Smooth muscle cell of trachea (primary cell): Measurements from ENCODE around the gene CDC25C. TPM values are rescaled to one million over a fixed set of nuclear protein-coding genes. Genes with fewer than 3 reads are reported as not detected.

Source experiments
- total RNA-seq: library from RNA; depleted of rRNA; stranded (reverse); fragments of >200 nt; gene quantifications from 2 replicates; pipeline ENCODE4 v1.2.1, GENCODE V29; 2014

CDC25C gene
- total RNA-seq: 0.66 and 13.7 TPM in 2 replicates

DNA sequence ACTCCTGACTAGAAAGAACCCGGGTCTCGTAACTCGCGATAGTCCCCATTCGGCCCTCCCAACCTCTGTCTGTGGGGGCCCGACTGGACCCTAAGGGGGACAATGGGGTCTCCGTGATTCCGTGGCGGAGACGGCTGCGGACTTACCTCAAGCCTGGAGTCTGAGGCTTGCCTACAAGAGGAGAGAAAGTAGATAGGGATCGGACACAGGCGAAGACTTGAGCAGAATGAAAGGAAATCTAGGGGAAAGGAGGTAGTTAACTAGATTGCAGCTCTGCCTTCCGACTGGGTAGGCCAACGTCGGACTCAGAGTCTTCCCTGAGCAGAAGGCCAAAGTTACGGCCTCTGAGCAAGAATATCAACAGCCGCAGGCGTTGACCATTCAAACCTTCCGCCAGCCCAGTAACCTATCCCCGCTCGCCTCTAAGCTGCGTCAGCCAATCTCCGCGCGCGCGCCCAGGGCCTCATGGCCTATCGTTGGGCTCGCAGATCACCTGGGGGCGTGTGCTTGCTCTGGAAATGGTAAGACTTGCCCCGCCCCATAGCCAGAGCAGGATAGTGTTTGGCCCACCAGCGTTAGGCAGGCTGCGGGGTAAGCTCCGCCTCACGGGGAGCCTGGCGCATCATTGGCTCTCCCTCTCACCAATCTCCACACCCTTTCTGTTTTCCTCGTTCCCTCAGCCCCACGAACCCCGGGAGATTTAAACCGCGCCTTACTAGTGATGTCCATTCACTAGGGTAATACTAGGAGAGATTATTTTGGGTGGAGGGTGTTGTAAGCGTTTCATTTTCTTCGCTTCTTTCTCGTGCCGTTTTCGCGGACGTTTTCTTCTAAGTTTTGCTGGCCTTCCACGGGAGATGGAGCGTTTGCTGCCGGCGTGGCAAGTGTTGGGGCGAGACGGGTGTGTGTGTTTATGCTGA is at the start of gene CDC25C:
Gene CDC25C (minus strand): TSS at position 356 of the 920 bp plus-strand sequence. CDS start 624 bp downstream, outside the sequence.

DNA sequence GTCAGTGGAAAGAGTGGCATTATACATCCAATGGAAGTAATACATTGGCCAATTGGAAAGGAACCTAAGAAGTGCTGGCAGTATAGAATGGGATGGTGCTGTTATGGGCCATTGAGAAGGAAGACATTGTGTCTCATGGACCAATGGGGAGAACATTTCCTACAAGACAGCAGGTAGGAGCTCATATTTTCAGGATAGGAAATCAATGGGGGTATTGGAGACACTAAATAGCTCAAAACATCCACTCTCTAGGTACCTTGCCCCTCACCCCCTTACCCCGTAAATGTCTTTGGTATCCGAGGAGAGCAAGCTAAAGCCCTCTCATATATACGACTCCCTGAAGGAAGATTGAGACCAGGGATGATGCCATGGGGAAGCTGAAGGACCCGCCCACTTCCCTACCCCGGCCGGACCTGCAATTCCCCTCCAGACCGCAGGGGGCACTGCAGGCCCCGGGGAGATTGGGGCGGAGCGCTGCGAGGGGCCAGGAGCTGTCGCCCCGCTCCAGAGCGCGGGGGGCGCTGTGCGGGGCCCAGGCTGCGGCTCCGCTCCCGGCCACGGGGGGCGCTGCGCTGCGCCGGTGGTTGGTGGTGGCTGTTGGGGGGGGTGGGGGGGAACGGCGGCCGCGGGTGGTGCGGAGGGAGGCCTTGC is 20.6 kb upstream of the CDC25C start, which contains the start of gene KDM3B:
Gene KDM3B (plus strand): TSS at position 615 of the 651 bp plus-strand sequence. CDS start 111 bp downstream, outside the sequence.

DNA sequence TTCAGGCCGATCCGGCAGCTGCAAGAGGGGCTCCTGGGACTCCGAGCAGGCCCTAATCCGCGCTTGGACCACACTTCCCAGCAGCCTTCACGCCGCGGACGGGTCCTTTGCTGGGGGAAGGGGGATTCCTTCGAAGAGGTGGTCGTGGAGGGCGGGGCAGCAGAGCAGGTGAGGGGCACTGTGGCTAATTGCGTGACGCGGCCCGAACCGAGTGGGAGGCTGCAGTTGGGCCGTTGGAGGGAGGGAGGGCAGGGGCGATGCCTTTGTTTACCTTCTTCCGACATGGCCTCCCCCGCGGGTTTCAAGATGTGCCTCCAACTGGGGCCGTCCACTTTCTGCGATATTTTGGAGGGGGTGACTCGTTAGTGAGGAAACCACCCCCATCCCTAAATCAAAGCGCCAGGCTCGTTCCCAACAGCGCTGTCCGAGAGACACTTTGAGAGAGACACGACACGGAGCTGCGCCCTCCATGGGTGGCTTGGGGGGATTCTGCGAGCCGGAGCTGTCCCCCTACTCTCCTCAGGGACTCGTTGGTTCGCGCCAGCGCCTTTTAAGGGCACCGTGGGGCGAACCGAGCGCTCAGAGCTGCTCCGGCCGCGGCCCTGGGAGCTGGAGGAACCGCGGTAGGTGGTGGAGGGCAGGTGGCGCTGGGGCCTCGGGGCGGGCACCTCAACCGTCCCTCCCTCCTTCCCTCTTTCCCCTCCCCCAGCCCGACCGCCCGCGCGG is 6.2 kb upstream of the CDC25C start, which contains the start of gene FAM53C:
Gene FAM53C (plus strand): TSS at position 582 of the 726 bp plus-strand sequence. CDS start 3,070 bp downstream, outside the sequence.

DNA sequence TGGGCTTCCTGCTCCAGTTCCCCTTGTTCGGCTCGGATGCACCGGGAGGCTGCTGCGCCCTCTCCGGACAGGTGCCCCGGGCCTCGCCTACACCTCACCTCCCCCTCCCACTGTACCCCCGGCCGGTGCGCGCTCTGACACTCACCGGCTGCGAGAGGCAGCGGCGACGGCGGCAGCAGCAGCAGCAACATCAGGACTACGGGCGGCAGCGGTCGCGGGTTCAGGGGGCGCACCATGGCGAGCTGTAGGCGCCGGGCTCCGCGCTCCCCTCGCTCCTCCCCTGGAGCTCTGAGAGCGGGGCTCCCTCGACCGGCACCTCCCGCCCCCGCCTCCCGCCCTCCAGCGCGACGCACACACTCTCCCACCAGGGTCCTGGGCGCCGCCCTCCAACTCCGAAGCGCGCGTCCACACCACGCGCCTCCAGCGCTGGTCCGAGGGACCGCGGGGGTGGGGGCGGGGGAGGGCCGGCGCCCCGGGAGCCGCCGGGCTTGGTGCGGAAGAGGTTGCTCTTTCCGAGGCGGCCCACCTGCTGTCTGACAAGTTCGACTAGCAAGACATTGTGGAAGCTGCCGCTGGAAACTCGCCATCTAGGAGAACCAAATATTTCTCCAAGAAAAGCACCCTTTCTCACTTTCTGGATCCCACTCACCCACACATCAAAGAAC is 57.3 kb downstream of the CDC25C start, which contains the start of gene GFRA3:
Gene GFRA3 (minus strand): TSS at position 433 of the 665 bp plus-strand sequence. CDS start 197 bp downstream, at position 236.

Other genes starting within 250 kb of the CDC25C start
- not detected in 2 replicates for gene WNT8A, start 247.8 kb downstream of the CDC25C start, total RNA-seq
- gene NME5, start 192.4 kb downstream of the CDC25C start, total RNA-seq: 2.6 and 2.8 TPM in 2 replicates
- 35.7 and 60.1 TPM in 2 replicates for gene BRD8, start 153.2 kb downstream of the CDC25C start, total RNA-seq
- gene KIF20A, start 152.7 kb downstream of the CDC25C start, total RNA-seq: 12.2 and 108 TPM in 2 replicates
- gene CDC23, start 118.5 kb downstream of the CDC25C start, total RNA-seq: 23.8 and 25.0 TPM in 2 replicates
- gene GFRA3, start 57.2 kb downstream of the CDC25C start, total RNA-seq: not detected in 2 replicates
- gene FAM53C, start 6.5 kb upstream of the CDC25C start, total RNA-seq: 30.4 and 50.3 TPM in 2 replicates
- gene KDM3B, start 20.9 kb upstream of the CDC25C start, total RNA-seq: 43.2 and 55.0 TPM in 2 replicates
- 8.4 and 25.1 TPM in 2 replicates for gene REEP2, start 107.3 kb upstream of the CDC25C start, total RNA-seq
- 2.8 and 4.5 TPM in 2 replicates for gene EGR1, start 133.7 kb upstream of the CDC25C start, total RNA-seq
- gene ETF1, start 211.4 kb upstream of the CDC25C start, total RNA-seq: 126 and 127 TPM in 2 replicates
- gene HSPA9, start 243.6 kb upstream of the CDC25C start, total RNA-seq: 261 and 308 TPM in 2 replicates